HG03280 (cell line): Measurements from ENCODE around the gene NTSR1.
A peak's percentile ranks its signal among the peaks of the same experiment; 100 is the strongest.

Experiments used
- ATAC-seq: cut with Tn5 transposase; IDR thresholded peaks from one replicate; pipeline ENCODE4 v1.9.1; 2021; ENCODE audit warnings: mild to moderate bottlenecking, moderate library complexity; ENCODE audit not compliant: unreplicated experiment

NTSR1 gene

GRCh38 chr20:62797671-62798532, 89.3 kb downstream of the NTSR1 start:
- ATAC-seq = no peak

GRCh38 chr20:62799036-62799435, 90.4 kb downstream of the NTSR1 start:
- no peak for ATAC-seq

GRCh38 chr20:62799459-62799858, 90.8 kb downstream of the NTSR1 start:
- no peak for ATAC-seq

GRCh38 chr20:62799873-62800272, 91.2 kb downstream of the NTSR1 start:
- no peak for ATAC-seq

GRCh38 chr20:62800314-62801259, 92.0 kb downstream of the NTSR1 start:
- ATAC-seq = no peak

GRCh38 chr20:62801284-62802010, 92.8 kb downstream of the NTSR1 start:
- ATAC-seq = no peak

GRCh38 chr20:62802026-62802712, 93.5 kb downstream of the NTSR1 start:
- ATAC-seq = no peak

GRCh38 chr20:62804021-62804626, 95.5 kb downstream of the NTSR1 start:
- ATAC-seq = no peak

- peak; percentile 51 for ATAC-seq
Observed at GRCh38 chr20:62804627-62805154, 96.1 kb downstream of the NTSR1 start, which contains the start of gene OGFR. TSS of gene OGFR (plus strand) at chr20:62804835. CDS start at chr20:62804860, 25 bp downstream.

- peak; percentile 30 for ATAC-seq
Observed at GRCh38 chr20:62805155-62805710, 96.6 kb downstream of the NTSR1 start.

GRCh38 chr20:62805711-62806382, 97.2 kb downstream of the NTSR1 start:
- ATAC-seq = no peak

- ATAC-seq = no peak
Observed at GRCh38 chr20:62806383-62807050, 97.9 kb downstream of the NTSR1 start.

GRCh38 chr20:62807444-62808210, 99.0 kb downstream of the NTSR1 start:
- no peak for ATAC-seq

- no peak for ATAC-seq
Observed at GRCh38 chr20:62808211-62808865, 99.7 kb downstream of the NTSR1 start.

- ATAC-seq = no peak
Observed at GRCh38 chr20:62809530-62810428, 101.1 kb downstream of the NTSR1 start.

- no peak for ATAC-seq
Observed at GRCh38 chr20:62811320-62811719, 102.7 kb downstream of the NTSR1 start.
